H1 (cell line): ENCODE results near the gene ANAPC5. TPM values are rescaled to one million over a fixed set of nuclear protein-coding genes. Genes with fewer than 3 reads are reported as not detected.
"Not testable (repeated sequence)": the region's sequence is repeated elsewhere in the genome, so short reads cannot be mapped to it uniquely, and the experiment has no call there.

ENCODE experiments used
- CTCF ChIA-PET: fragments of 300-600 bp; sonication (Branson Sonifier 250); formaldehyde crosslinking; loops from one replicate; lab custom pipeline; 2021; ENCODE audit not compliant: partially characterized antibody; lab: Charles Lee
- POLR2A ChIA-PET: fragments of 300-600 bp; sonication (Branson Sonifier 250); formaldehyde crosslinking; loops from one replicate; lab custom pipeline; 2021; ENCODE audit warnings: inconsistent platforms; ENCODE audit not compliant: partially characterized antibody; lab: Charles Lee
- DNase-seq, 2 experiments: peaks; one replicate each; pipeline versions ENCODE4 v3.0.0 to v3.0.0-alpha.2; 2010 to 2022; ENCODE audit warnings: low spot score in 2 of 2, low read depth in 1 of 2, mixed read lengths in 1 of 2
- FAIRE-seq: peaks from 2 replicates; lab custom pipeline; 2011; peaks lifted over from hg19 to GRCh38; lab: Jason Lieb, UNC
- H2AFZ ChIP-seq: 2 replicates; pipeline ENCODE4 v1.8.1; 2012; ENCODE audit warnings: low read length, inconsistent platforms
- H2AK5ac ChIP-seq: 2 replicates; pipeline ENCODE4 v1.6.1; 2013; ENCODE audit warnings: low read depth, low read length
- H2BK120ac ChIP-seq: replicated peaks from 2 replicates; pipeline ENCODE3; 2013; ENCODE audit warnings: low read depth, low read length, inconsistent platforms
- H2BK12ac ChIP-seq: 2 replicates; pipeline ENCODE4 v1.6.1; 2013; ENCODE audit warnings: low read depth, low read length
- H2BK15ac ChIP-seq: 2 replicates; pipeline ENCODE4 v1.6.1; 2013; ENCODE audit warnings: low read length
- H2BK20ac ChIP-seq: 2 replicates; pipeline ENCODE4 v1.6.1; 2013; ENCODE audit warnings: low read length
- H2BK5ac ChIP-seq: 2 replicates; pipeline ENCODE4 v1.6.1; 2013; ENCODE audit warnings: low read depth, low read length
- H3K14ac ChIP-seq: 2 replicates; pipeline ENCODE4 v1.6.1; 2013; ENCODE audit warnings: inconsistent platforms; ENCODE audit not compliant: insufficient read length
- H3K18ac ChIP-seq: 2 replicates; pipeline ENCODE4 v1.6.1; 2013; ENCODE audit warnings: low read length; ENCODE audit errors: extremely low read depth
- H3K23ac ChIP-seq: 2 replicates; pipeline ENCODE4 v1.6.1; 2013; ENCODE audit warnings: inconsistent platforms; ENCODE audit not compliant: insufficient read length
- H3K23me2 ChIP-seq: 2 replicates; pipeline ENCODE4 v1.6.1; 2013; ENCODE audit warnings: low read depth, low read length
- H3K27ac ChIP-seq: 2 replicates; pipeline ENCODE4 v1.6.1; 2011; ENCODE audit warnings: low read depth, low read length, inconsistent platforms
- H3K27me3 ChIP-seq, 4 experiments: replicated peaks in 1 of 4; 1 replicate in 1 of 4; 2 replicates in 3 of 4; pipeline versions ENCODE4 v1.6.1 to v1.8.1; 2011 to 2013; ENCODE audit warnings: low read length in 3 of 4, mild to moderate bottlenecking in 3 of 4, inconsistent platforms in 2 of 4, mixed read lengths in 2 of 4, moderate library complexity in 1 of 4; ENCODE audit not compliant: control insufficient read depth in 3 of 4, insufficient read depth in 3 of 4; ENCODE audit errors: extremely low read depth in 1 of 4
- H3K36me3 ChIP-seq, 4 experiments: 2 replicates each; pipeline versions ENCODE4 v1.6.1 to v1.8.1; 2011 to 2013; ENCODE audit warnings: mild to moderate bottlenecking in 4 of 4, low read length in 3 of 4, moderate library complexity in 2 of 4, control low read depth in 1 of 4, inconsistent platforms in 1 of 4; ENCODE audit not compliant: insufficient read depth in 4 of 4, control insufficient read depth in 2 of 4
- H3K4ac ChIP-seq: replicated peaks from 2 replicates; pipeline ENCODE3; 2013; ENCODE audit warnings: low read length, low read depth, mixed read lengths, inconsistent platforms; ENCODE audit not compliant: insufficient read length
- H3K4me1 ChIP-seq, 4 experiments: replicated peaks in 1 of 4; 1 replicate in 1 of 4; 2 replicates in 3 of 4; pipeline versions ENCODE4 v1.6.1 to v1.8.1; 2011 to 2013; ENCODE audit warnings: low read length in 3 of 4, inconsistent platforms in 2 of 4, mixed read lengths in 1 of 4; ENCODE audit not compliant: insufficient read depth in 4 of 4, control insufficient read depth in 3 of 4
- H3K4me2 ChIP-seq, 2 experiments: 2 replicates each; pipeline versions ENCODE4 v1.6.1 to v1.8.1; 2011 to 2013; ENCODE audit warnings: low read depth in 2 of 2, low read length in 2 of 2, control low read depth in 1 of 2, inconsistent platforms in 1 of 2, mild to moderate bottlenecking in 1 of 2; ENCODE audit not compliant: insufficient read depth in 1 of 2
- H3K4me3 ChIP-seq, 4 experiments: fragments of 200-600, 300-600 bp in 1 of 4; sonication (generic), shearing (Covaris generic), sonication (Bioruptor Twin) in 1 of 4; 2 replicates each; pipeline versions ENCODE4 v1.5.1 to v1.8.1; 2011 to 2016; ENCODE audit warnings: low read length in 4 of 4, low read depth in 3 of 4, control low read depth in 2 of 4, inconsistent platforms in 2 of 4, mild to moderate bottlenecking in 2 of 4, mixed read lengths in 1 of 4, moderate library complexity in 1 of 4; ENCODE audit not compliant: insufficient read depth in 2 of 4; ENCODE audit errors: extremely low read depth in 1 of 4
- H3K56ac ChIP-seq: replicated peaks from 2 replicates; pipeline ENCODE3; 2013; ENCODE audit warnings: low read depth, mild to moderate bottlenecking, mixed read lengths, low read length, inconsistent platforms; ENCODE audit not compliant: insufficient read length
- H3K79me1 ChIP-seq: 2 replicates; pipeline ENCODE4 v1.6.1; 2013; ENCODE audit warnings: low read depth, low read length, control low read depth
- H3K79me2 ChIP-seq, 2 experiments: 2 replicates each; pipeline versions ENCODE4 v1.6.1 to v1.8.1; 2012 to 2013; ENCODE audit warnings: low read length in 2 of 2, mild to moderate bottlenecking in 2 of 2, inconsistent platforms in 1 of 2; ENCODE audit not compliant: insufficient read depth in 2 of 2, control insufficient read depth in 1 of 2
- H3K9ac ChIP-seq, 4 experiments: replicated peaks in 1 of 4; 1 replicate in 1 of 4; 2 replicates in 3 of 4; pipeline versions ENCODE4 v1.6.1 to v1.8.1; 2011 to 2013; ENCODE audit warnings: low read depth in 3 of 4, low read length in 3 of 4, control low read depth in 2 of 4, mild to moderate bottlenecking in 2 of 4, moderate library complexity in 2 of 4, inconsistent platforms in 1 of 4; ENCODE audit errors: extremely low read depth in 1 of 4
- H3K9me3 ChIP-seq, 2 experiments: 2 replicates each; pipeline versions ENCODE4 v1.6.1 to v1.8.1; 2012 to 2013; ENCODE audit warnings: mild to moderate bottlenecking in 2 of 2, moderate library complexity in 2 of 2, control low read depth in 1 of 2, inconsistent platforms in 1 of 2, low read depth in 1 of 2, low read length in 1 of 2, mixed read lengths in 1 of 2; ENCODE audit not compliant: insufficient read depth in 2 of 2
- H4K20me1 ChIP-seq, 2 experiments: replicated peaks in 1 of 2; 2 replicates each; pipeline versions ENCODE3 to v1.8.1; 2011 to 2013; ENCODE audit warnings: inconsistent platforms in 2 of 2, low read length in 2 of 2, mild to moderate bottlenecking in 1 of 2; ENCODE audit not compliant: insufficient read depth in 2 of 2, control insufficient read depth in 1 of 2
- H4K5ac ChIP-seq: 2 replicates; pipeline ENCODE4 v1.6.1; 2013; ENCODE audit warnings: low read length, low read depth, mixed read lengths, inconsistent platforms; ENCODE audit not compliant: insufficient read length
- H4K8ac ChIP-seq: 2 replicates; pipeline ENCODE4 v1.8.0; 2013; ENCODE audit warnings: mild to moderate bottlenecking, moderate library complexity, low read length, inconsistent platforms; ENCODE audit not compliant: insufficient read depth; ENCODE audit errors: extremely low read depth
- H4K91ac ChIP-seq: replicated peaks from 2 replicates; pipeline ENCODE3; 2013; ENCODE audit warnings: low read length, mixed read lengths, inconsistent platforms; ENCODE audit not compliant: insufficient read length
- CREB1 ChIP-seq: IDR thresholded peaks from 2 replicates; pipeline ENCODE4 v1.6.1; 2012; ENCODE audit warnings: inconsistent platforms
- E2F6 ChIP-seq: IDR thresholded peaks from 2 replicates; pipeline ENCODE4 v1.6.1; 2012; ENCODE audit warnings: inconsistent platforms
- EGR1 ChIP-seq: IDR thresholded peaks from 2 replicates; pipeline ENCODE4 v1.6.1; 2011; ENCODE audit warnings: low read depth, low read length, borderline replicate concordance
- JUND ChIP-seq: IDR thresholded peaks from 2 replicates; pipeline ENCODE4 v1.6.1; 2011; ENCODE audit warnings: mild to moderate bottlenecking, improper control_type of control experiment, low read length
- RAD21 ChIP-seq, 2 experiments: IDR thresholded peaks in 1 of 2; conservative IDR thresholded peaks in 1 of 2; 2 replicates each; pipeline ENCODE4 v1.6.1; 2011; ENCODE audit warnings: low read depth in 2 of 2, low read length in 2 of 2, improper control_type of control experiment in 1 of 2, inconsistent platforms in 1 of 2, mild to moderate bottlenecking in 1 of 2, moderate library complexity in 1 of 2
- WGBS, 2 experiments: shearing (Covaris generic) in 1 of 2; methylation state at CpG; one replicate each; pipeline versions ENCODE4 v1.1.6 to v1.1.7; 2013 to 2015; ENCODE audit warnings: low lambda C conversion rate in 2 of 2, mixed read lengths in 2 of 2, inconsistent platforms in 1 of 2, low coverage in 1 of 2, missing lambda C conversion rate in 1 of 2; ENCODE audit not compliant: insufficient replicate concordance in 2 of 2, insufficient coverage in 1 of 2, insufficient read length in 1 of 2; ENCODE audit errors: extremely low coverage in 1 of 2, missing lambda C conversion rate in 1 of 2; 5-methylcytosine and 5-hydroxymethylcytosine counted together
- polyA plus RNA-seq, 7 experiments: library from polyadenylated mRNA; depleted of rRNA in 3 of 7; stranded (reverse) in 5 of 7; unstranded in 2 of 7; fragments of >200 nt in 5 of 7; fragments of 200-250 nt in 2 of 7; gene quantifications; 1 replicate in 5 of 7; 2 replicates in 1 of 7; 4 replicates in 1 of 7; pipeline versions ENCODE4 v1.2.1 to v1.2.3, GENCODE V29; 2011 to 2013; ENCODE audit warnings: missing spikeins in 2 of 7, mixed read lengths in 2 of 7
- total RNA-seq: library from RNA; stranded (reverse); fragmentation: NEBNext Ultra II Directional; extraction: Animal tissue kit (Norgen Biotek cat#: 25700); gene quantifications from 2 replicates; pipeline ENCODE4 v1.2.1, GENCODE V29; 2021
- TF ChIP-seq, protein P1 (sequence below): IDR thresholded peaks from 2 replicates; pipeline ENCODE4 v1.6.1; 2012; ENCODE audit warnings: low read length, inconsistent platforms

ANAPC5 gene
- total and polyA plus RNA-seq, 2 of the 8 experiments (the other 6 are each of a cell fraction or from before 2014, with no cell fraction given) = 103 to 127 TPM

DNA sequence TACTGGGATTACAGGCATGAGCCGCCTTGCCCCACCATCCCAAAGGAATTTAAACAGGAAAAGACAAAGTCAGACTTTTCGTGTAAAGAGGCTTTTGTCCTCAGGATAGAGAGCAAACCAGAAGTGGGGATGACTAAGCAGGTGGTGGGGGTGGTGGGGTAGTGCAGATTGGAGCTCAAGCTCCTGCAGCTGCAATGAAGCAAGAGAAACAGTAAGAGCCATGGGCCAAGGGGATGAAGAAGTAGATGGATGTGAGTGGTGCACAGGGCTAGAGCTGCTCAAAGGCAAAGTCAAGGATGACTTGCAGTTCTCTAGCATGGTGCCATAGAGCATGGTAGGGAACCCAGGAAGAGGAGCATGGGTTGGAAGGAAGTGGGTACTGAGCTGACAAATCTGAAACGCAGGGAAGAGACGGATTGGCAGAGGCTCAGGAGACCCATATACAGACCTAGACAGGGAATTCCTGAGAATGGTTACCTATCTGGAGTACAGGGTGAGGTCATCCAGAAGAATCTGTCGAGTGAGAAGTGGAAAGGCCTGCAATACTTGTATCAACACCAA lies 36.3 kb upstream of the ANAPC5 start (continued):
- TF ChIP-seq, protein P1, sequence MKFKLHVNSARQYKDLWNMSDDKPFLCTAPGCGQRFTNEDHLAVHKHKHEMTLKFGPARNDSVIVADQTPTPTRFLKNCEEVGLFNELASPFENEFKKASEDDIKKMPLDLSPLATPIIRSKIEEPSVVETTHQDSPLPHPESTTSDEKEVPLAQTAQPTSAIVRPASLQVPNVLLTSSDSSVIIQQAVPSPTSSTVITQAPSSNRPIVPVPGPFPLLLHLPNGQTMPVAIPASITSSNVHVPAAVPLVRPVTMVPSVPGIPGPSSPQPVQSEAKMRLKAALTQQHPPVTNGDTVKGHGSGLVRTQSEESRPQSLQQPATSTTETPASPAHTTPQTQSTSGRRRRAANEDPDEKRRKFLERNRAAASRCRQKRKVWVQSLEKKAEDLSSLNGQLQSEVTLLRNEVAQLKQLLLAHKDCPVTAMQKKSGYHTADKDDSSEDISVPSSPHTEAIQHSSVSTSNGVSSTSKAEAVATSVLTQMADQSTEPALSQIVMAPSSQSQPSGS = no peak
- no peak for TF ChIP-seq EGR1
- TF ChIP-seq RAD21 (IDR thresholded peaks at IDR 0.05 in 1 of 2, conservative IDR thresholded peaks at IDR 0.05 in 1 of 2; ENCODE audit: low read depth in 2 of 2, low read length in 2 of 2) = no peak
- no peak for TF ChIP-seq E2F6
- no peak for TF ChIP-seq CREB1
- TF ChIP-seq JUND = no peak

DNA sequence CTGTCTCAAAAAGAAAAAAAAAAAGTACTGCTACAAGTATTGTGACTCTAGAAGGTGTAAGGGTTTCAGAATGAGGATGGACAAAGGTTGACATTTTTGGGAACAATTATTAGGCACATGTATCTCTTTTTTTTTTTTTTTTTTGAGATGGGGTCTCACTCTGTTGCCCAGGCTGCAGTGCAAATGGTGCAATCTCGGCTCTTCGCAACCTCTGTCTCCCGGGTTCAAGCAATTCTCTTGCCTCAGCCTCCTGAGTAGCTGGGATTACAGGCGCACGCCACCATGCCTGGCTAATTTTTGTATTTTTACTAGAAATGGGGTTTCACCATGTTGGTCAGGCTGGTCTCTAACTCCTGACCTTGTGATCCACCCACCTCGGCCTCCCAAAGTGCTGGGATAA lies 32.7 kb upstream of the ANAPC5 start:
- H3K27me3 ChIP-seq, H4K5ac ChIP-seq, H3K27ac ChIP-seq, H3K4ac ChIP-seq, H3K14ac ChIP-seq, H3K23me2 ChIP-seq, H4K91ac ChIP-seq, H2BK12ac ChIP-seq, H3K23ac ChIP-seq, H3K56ac ChIP-seq, H3K18ac ChIP-seq, H3K9me3 ChIP-seq, FAIRE-seq, H2BK120ac ChIP-seq, H3K79me2 ChIP-seq, H3K36me3 ChIP-seq, H3K9ac ChIP-seq, DNase-seq, H3K79me1 ChIP-seq, H2BK5ac ChIP-seq, H3K4me3 ChIP-seq, H4K20me1 ChIP-seq, H3K4me2 ChIP-seq, H2AK5ac ChIP-seq, H2BK15ac ChIP-seq, H2BK20ac ChIP-seq, H3K4me1 ChIP-seq, H2AFZ ChIP-seq, H4K8ac ChIP-seq: not testable (repeated sequence)
- 77% methylated on average over 6 of the region's 6 CpGs; no CpG with 5 or more reads in 1 of the 2 experiments for WGBS, 2 experiments
- CTCF ChIA-PET = interaction anchor here (1.7 to 1.9 kb wide), 2 partner anchors 50 to 57 kb away, joined by 4 to 5 read pairs; no protein-coding TSS in a partner anchor
- POLR2A ChIA-PET = interaction anchor here (0.7 kb wide), 2 partner anchors 34 to 518 kb away, joined by 3 to 4 read pairs; no protein-coding TSS in a partner anchor
